Body of pancreas (tissue), 4 donors: ENCODE data around the gene RASL10A. TPM values are rescaled to one million over a fixed set of nuclear protein-coding genes. Genes with fewer than 3 reads are reported as not detected.

Experiments
- ATAC-seq: fragments of 150-250 bp; one replicate; pipeline ENCODE4 v1.9.1; 2016
- DNase-seq, 4 donors: peaks; one replicate each; pipeline ENCODE4 v3.0.0-alpha.2; 2019
- H3K27ac ChIP-seq, 4 donors: fragments of 200-600 bp; sonication (generic); 1 replicate in 3 of 4; 2 replicates in 1 of 4; pipeline versions ENCODE4 v1.5.1 to v1.6.1; 2016 to 2019; ENCODE audit warnings: mild to moderate bottlenecking in 1 of 4, mixed read lengths in 1 of 4, moderate library complexity in 1 of 4
- H3K27me3 ChIP-seq, 2 donors: fragments of 200-600 bp; sonication (generic); one replicate each; pipeline ENCODE4 v1.6.0; 2016; ENCODE audit warnings: mild to moderate bottlenecking in 1 of 2
- H3K36me3 ChIP-seq, 2 donors: fragments of 200-600 bp; sonication (generic); replicated peaks in 1 of 2; 2 replicates each; pipeline ENCODE4 v1.5.1; 2016; ENCODE audit warnings: low read depth in 2 of 2; ENCODE audit not compliant: insufficient read depth in 1 of 2
- H3K4me1 ChIP-seq: fragments of 200-600 bp; sonication (generic); one replicate; pipeline ENCODE4 v1.6.0; 2016
- H3K4me3 ChIP-seq, 2 donors: fragments of 200-600 bp; sonication (generic); 1 replicate in 1 of 2; 2 replicates in 1 of 2; pipeline ENCODE4 v1.5.1; 2016 to 2019
- H3K9me3 ChIP-seq, 3 donors: fragments of 200-600 bp; sonication (generic); 1 replicate in 2 of 3; 2 replicates in 1 of 3; pipeline ENCODE4 v1.5.1; 2016
- POLR2A ChIP-seq, 3 donors: fragments of 450-650 bp; IDR thresholded peaks; one replicate each; pipeline ENCODE4 v1.6.1; 2016; ENCODE audit warnings: antibody characterized with exemption in 3 of 3, mild to moderate bottlenecking in 2 of 3
- WGBS, 2 donors: methylation state at CpG; one replicate each; pipeline ENCODE4 v1.1.5; 2017; 5-methylcytosine and 5-hydroxymethylcytosine counted together
- intact Hi-C: fragments of 100-400 bp; cut with DNase I; formaldehyde crosslinking; loops from one replicate; pipeline ENCODE4 v1.15.1; 2023
- total RNA-seq, 2 donors: library from RNA; depleted of rRNA; stranded (reverse); fragments of >200 nt; gene quantifications; one replicate each; pipeline ENCODE4 v1.1.0, GENCODE V29; 2016
- TF ChIP-seq, protein P1 (sequence below), 7 experiments: fragments of 450-650 bp in 4 of 7; fragments of 200-600 bp in 3 of 7; sonication (generic) in 3 of 7; IDR thresholded peaks; one replicate each; pipeline ENCODE4 v1.5.1; 2016 to 2019; ENCODE audit warnings: antibody characterized with exemption in 7 of 7

Gene RASL10A
- total RNA-seq, 2 donors from 2014 or later: 0.78 TPM; not detected in 1

DNA sequence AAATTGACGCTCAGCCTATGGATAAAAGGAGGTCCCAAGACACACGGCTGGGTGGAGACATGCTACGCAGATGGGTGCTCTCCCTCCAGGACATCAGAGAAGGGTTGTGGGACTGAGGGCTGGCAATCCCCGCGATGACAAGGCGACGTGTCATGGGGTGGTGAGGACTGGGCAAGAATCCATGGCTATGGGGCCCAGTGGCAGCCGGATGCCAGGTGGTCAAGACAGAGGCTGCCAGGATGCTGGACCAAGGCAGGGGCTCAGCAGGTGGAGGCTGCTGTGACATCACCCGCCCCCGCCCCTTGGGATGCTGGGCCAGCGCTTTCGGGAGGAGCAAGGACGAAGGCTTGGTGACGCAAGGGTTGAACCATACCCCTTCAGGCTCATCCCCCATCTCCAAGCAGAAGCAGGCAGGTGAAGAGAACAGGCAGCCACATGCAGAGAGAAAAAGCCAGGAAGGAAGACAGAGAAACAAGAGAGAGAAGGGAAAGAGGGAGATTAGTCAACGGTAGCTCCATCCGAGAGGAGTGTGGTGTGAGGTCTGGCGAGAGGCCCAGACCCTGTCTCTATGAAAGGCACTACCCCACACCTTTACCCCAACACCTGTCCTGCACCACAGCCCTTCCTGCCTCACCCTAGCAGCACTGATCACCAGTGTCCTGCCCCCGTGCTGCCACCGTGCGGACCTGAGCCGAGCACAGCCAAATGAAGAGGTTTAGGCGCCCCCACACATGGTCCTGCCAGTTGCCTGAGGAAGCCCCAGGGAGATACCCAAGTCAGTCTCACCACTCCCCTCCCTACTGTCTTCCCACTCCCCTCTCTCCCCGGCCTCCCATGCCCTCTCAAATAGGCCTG, 24.1 kb upstream of the RASL10A start:
- intact Hi-C loops: no loop called here
- no peak overlapping the region for H3K27ac ChIP-seq
- H3K4me3 ChIP-seq: no peak overlapping the region
- no peaks in the 10 kb centered on the region for H3K27me3 ChIP-seq
- DNase-seq: no peak
- H3K9me3 ChIP-seq: no peaks in the 10 kb centered on the region
- 91 to 98% methylated on average over 21 to 23 of the region's 23 CpGs for WGBS, 2 donors
- no peak for ATAC-seq
- peaks cover 39% of the 10 kb centered on the region for H3K4me1 ChIP-seq
- peaks cover 8 to 26% of the 10 kb centered on the region in 2 donors for H3K36me3 ChIP-seq
- no peak for TF ChIP-seq POLR2A (IDR thresholded peaks at IDR 0.05)
- TF ChIP-seq, protein P1, sequence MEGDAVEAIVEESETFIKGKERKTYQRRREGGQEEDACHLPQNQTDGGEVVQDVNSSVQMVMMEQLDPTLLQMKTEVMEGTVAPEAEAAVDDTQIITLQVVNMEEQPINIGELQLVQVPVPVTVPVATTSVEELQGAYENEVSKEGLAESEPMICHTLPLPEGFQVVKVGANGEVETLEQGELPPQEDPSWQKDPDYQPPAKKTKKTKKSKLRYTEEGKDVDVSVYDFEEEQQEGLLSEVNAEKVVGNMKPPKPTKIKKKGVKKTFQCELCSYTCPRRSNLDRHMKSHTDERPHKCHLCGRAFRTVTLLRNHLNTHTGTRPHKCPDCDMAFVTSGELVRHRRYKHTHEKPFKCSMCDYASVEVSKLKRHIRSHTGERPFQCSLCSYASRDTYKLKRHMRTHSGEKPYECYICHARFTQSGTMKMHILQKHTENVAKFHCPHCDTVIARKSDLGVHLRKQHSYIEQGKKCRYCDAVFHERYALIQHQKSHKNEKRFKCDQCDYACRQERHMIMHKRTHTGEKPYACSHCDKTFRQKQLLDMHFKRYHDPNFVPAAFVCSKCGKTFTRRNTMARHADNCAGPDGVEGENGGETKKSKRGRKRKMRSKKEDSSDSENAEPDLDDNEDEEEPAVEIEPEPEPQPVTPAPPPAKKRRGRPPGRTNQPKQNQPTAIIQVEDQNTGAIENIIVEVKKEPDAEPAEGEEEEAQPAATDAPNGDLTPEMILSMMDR (IDR thresholded peaks at IDR 0.05): no peak

DNA sequence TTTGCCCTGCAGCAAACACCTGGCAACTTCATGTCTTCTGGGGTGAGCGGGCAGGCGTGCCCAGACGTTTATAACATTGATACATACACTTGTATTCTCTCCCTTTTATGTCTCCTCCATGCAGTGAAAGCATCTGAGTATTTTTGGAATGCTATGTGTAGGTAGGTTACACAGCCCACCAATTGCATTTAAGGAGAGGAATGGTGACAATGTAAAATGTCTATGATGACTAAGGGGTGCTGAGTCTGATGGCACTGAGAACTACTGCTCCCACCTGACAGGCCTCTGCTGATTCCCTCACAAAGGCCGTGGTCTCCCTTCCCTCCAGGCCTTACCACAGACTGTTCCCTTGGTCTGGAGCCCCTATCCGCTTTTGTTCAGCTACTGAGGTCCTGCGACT, 22.9 kb upstream of the RASL10A start:
- Histone ChIP-seq H3K36me3 (peaks cover 8 to 31% of the 10 kb centered on the region in 2 donors), H3K27ac (no peak overlapping the region), H3K4me1 (peaks cover 27% of the 10 kb centered on the region), H3K4me3 (no peak overlapping the region), H3K9me3 (no peaks in the 10 kb centered on the region), H3K27me3 (no peaks in the 10 kb centered on the region)
- TF ChIP-seq POLR2A (IDR thresholded peaks at IDR 0.05): no peak
- TF ChIP-seq, protein P1 (IDR thresholded peaks at IDR 0.05): no peak
- ATAC-seq (no peak), DNase-seq (no peak)
- WGBS, 2 donors: 86 to 95% methylated on average over 6 of the region's 6 CpGs
- intact Hi-C loops: no loop called here

DNA sequence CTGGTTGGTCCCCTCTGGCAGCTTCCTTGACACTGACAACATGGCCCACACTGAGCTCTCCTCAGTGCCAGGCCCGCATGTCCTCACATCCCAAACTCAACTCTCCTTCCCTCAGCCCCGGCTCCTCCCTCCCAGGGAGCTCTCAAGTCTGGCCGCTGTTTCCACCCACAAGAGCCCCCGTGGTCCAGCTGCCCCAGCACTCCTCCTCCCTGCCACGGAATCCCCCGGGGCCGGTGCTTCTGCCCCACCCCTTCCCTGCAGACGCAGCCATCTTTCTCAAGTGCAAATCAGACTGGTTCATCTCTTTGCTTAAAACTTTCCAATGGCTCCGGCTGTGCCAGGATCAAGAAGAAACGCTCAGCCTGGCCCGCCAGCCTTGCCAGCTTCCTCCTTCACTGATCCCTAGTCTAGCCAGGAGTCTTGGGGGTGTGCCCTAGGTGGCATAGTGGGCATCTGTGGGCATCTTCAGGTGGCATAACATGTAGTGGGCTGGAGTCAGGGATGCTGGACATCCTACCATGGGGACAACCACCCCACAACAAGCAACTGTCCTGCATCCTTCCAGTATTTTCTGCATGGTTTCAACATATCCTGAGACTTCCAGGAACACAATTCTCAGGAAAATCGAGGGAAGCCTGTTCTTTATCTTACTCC, 22.3 kb upstream of the RASL10A start:
- Histone ChIP-seq H3K27me3 (no peaks in the 10 kb centered on the region), H3K27ac (no peak overlapping the region), H3K36me3 (peaks cover 8 to 34% of the 10 kb centered on the region in 2 donors), H3K9me3 (no peaks in the 10 kb centered on the region), H3K4me1 (peaks cover 20% of the 10 kb centered on the region), H3K4me3 (no peak overlapping the region)
- WGBS, 2 donors: 83 to 84% methylated on average over 12 of the region's 12 CpGs
- no peak for ATAC-seq
- no peak for DNase-seq
- TF ChIP-seq POLR2A (IDR thresholded peaks at IDR 0.05): no peak
- TF ChIP-seq, protein P1 (IDR thresholded peaks at IDR 0.05): no peak
- intact Hi-C loops: no loop called here

DNA sequence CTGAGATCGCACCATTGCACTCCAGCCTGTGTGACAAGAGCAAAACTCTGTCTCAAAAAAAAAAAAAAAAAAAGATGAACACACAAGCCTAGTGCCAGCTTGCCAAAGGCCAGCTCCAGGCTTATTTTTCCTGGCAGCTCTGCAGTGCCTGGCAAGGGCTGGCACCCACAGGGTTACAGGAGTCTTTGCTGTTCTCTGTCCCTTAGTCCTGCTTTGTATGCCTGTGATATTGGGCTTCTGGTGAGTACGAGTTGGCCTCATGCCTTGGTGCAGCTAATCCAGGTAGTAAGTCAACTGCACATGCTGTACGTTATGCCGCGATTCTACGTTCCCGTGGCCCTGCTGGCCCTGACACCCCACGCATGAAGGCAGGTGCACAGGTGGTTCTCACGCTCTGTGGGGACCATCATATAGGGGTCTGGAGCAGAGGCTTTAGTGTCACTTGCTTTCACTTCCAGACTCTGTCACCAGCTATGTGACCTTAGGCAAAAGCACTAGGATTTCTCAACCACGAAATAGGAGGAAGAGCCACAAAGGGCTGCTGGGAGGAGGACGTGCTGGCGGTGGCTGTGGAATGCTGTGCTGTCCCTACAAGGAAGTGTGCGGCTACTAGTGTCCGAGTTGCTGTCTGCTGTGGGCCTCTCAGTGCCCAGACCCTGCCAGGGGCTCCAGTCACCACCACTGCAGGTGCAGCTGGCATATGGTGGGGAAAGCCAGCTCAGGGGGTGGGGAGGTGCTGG, 21.4 kb upstream of the RASL10A start:
- H3K27ac ChIP-seq: no peak overlapping the region
- H3K4me1 ChIP-seq: peaks cover 12% of the 10 kb centered on the region
- peaks cover 8 to 34% of the 10 kb centered on the region in 2 donors for H3K36me3 ChIP-seq
- H3K27me3 ChIP-seq: no peaks in the 10 kb centered on the region
- DNase-seq: no peak
- no peak for ATAC-seq
- intact Hi-C loops: no loop called here
- no peaks in the 10 kb centered on the region for H3K9me3 ChIP-seq
- TF ChIP-seq, protein P1 (IDR thresholded peaks at IDR 0.05): no peak
- no peak for TF ChIP-seq POLR2A (IDR thresholded peaks at IDR 0.05)
- WGBS, 2 donors: 79 to 91% methylated on average over 9 to 14 of the region's 14 CpGs
- H3K4me3 ChIP-seq: no peak overlapping the region
